Activated naive CD4-positive, alpha-beta T cell treated with anti-CD3 and anti-CD28 coated beads, Interleukin-2, amount 10 ng/mL, durations not matched to agents 7 days and 5 days (primary cell): ENCODE data around the gene POLR2L.

Experiments
- CTCF ChIA-PET: fragments of 350-600 bp; sonication (Branson Sonifier 250); formaldehyde crosslinking; loops from one replicate; lab custom pipeline; 2021; ENCODE audit warnings: antibody characterized with exemption; lab: Charles Lee
- DNase-seq: peaks from one replicate; pipeline ENCODE4 v3.0.0-alpha.2; 2020
- H3K27ac Mint-ChIP-seq: one replicate; pipeline ENCODE4 v1.8.0; 2021; ENCODE audit warnings: mild to moderate bottlenecking, moderate library complexity, mixed read lengths
- H3K27me3 Mint-ChIP-seq: one replicate; pipeline ENCODE4 v1.8.0; 2021; ENCODE audit warnings: mild to moderate bottlenecking, mixed read lengths
- H3K36me3 Mint-ChIP-seq: one replicate; pipeline ENCODE4 v1.8.0; 2021; ENCODE audit warnings: mixed read lengths
- H3K4me1 Mint-ChIP-seq: one replicate; pipeline ENCODE4 v1.8.0; 2021; ENCODE audit warnings: mixed read lengths
- H3K4me3 Mint-ChIP-seq: one replicate; pipeline ENCODE4 v1.8.0; 2021; ENCODE audit warnings: mild to moderate bottlenecking, moderate library complexity, mixed read lengths
- H3K9me3 Mint-ChIP-seq: one replicate; pipeline ENCODE4 v1.8.0; 2021; ENCODE audit warnings: mixed read lengths

POLR2L gene

GRCh38 chr11:875769-876301 lies 33.5 kb upstream of the POLR2L start:
- Mint-ChIP-seq H3K27ac (peak overlapping the region; percentile 69), H3K4me1 (no peaks in the 10 kb centered on the region), H3K36me3 (peaks cover 1% of the 10 kb centered on the region), H3K9me3 (no peaks in the 10 kb centered on the region), H3K4me3 (no peak overlapping the region), H3K27me3 (no peaks in the 10 kb centered on the region)
- no peak for DNase-seq
- CTCF ChIA-PET: no interaction called here

GRCh38 chr11:875203-875602 lies 32.9 kb upstream of the POLR2L start:
- H3K9me3 Mint-ChIP-seq: no peaks in the 10 kb centered on the region
- H3K4me1 Mint-ChIP-seq: no peaks in the 10 kb centered on the region
- no peak overlapping the region for H3K27ac Mint-ChIP-seq
- DNase-seq: no peak
- H3K27me3 Mint-ChIP-seq: no peaks in the 10 kb centered on the region
- no peak overlapping the region for H3K4me3 Mint-ChIP-seq
- CTCF ChIA-PET: no interaction called here
- H3K36me3 Mint-ChIP-seq: peaks cover 1% of the 10 kb centered on the region

- Mint-ChIP-seq H3K4me3 (no peak overlapping the region), H3K36me3 (peaks cover 1% of the 10 kb centered on the region), H3K4me1 (no peaks in the 10 kb centered on the region), H3K9me3 (no peaks in the 10 kb centered on the region), H3K27me3 (no peaks in the 10 kb centered on the region), H3K27ac (no peak overlapping the region)
- CTCF ChIA-PET: no interaction called here
- DNase-seq: no peak
Observed at GRCh38 chr11:873706-874105, 31.4 kb upstream of the POLR2L start.

- Mint-ChIP-seq H3K36me3 (peaks cover 1% of the 10 kb centered on the region), H3K4me3 (no peak overlapping the region), H3K27me3 (no peaks in the 10 kb centered on the region), H3K4me1 (no peaks in the 10 kb centered on the region), H3K27ac (no peak overlapping the region), H3K9me3 (no peaks in the 10 kb centered on the region)
- CTCF ChIA-PET: no interaction called here
- no peak for DNase-seq
Observed at GRCh38 chr11:872799-873198, 30.5 kb upstream of the POLR2L start.

GRCh38 chr11:871472-871871 lies 29.1 kb upstream of the POLR2L start:
- H3K36me3 Mint-ChIP-seq: no peaks in the 10 kb centered on the region
- H3K4me3 Mint-ChIP-seq: no peak overlapping the region
- H3K4me1 Mint-ChIP-seq: no peaks in the 10 kb centered on the region
- H3K9me3 Mint-ChIP-seq: no peaks in the 10 kb centered on the region
- CTCF ChIA-PET: no interaction called here
- H3K27me3 Mint-ChIP-seq: no peaks in the 10 kb centered on the region
- DNase-seq: no peak
- no peak overlapping the region for H3K27ac Mint-ChIP-seq

- Mint-ChIP-seq H3K36me3 (no peaks in the 10 kb centered on the region), H3K4me1 (no peaks in the 10 kb centered on the region), H3K9me3 (no peaks in the 10 kb centered on the region), H3K4me3 (no peak overlapping the region), H3K27me3 (no peaks in the 10 kb centered on the region), H3K27ac (no peak overlapping the region)
- DNase-seq: no peak
- CTCF ChIA-PET: no interaction called here
Observed at GRCh38 chr11:870418-870817, 28.1 kb upstream of the POLR2L start.

GRCh38 chr11:870127-870413 lies 27.7 kb upstream of the POLR2L start:
- H3K4me1 Mint-ChIP-seq: no peaks in the 10 kb centered on the region
- H3K27ac Mint-ChIP-seq: no peak overlapping the region
- H3K27me3 Mint-ChIP-seq: no peaks in the 10 kb centered on the region
- no peak overlapping the region for H3K4me3 Mint-ChIP-seq
- H3K36me3 Mint-ChIP-seq: no peaks in the 10 kb centered on the region
- no peak for DNase-seq
- CTCF ChIA-PET: no interaction called here
- no peaks in the 10 kb centered on the region for H3K9me3 Mint-ChIP-seq

- no peaks in the 10 kb centered on the region for H3K36me3 Mint-ChIP-seq
- no peak overlapping the region for H3K27ac Mint-ChIP-seq
- no peak overlapping the region for H3K4me3 Mint-ChIP-seq
- DNase-seq: no peak
- no peaks in the 10 kb centered on the region for H3K9me3 Mint-ChIP-seq
- CTCF ChIA-PET: no interaction called here
- H3K27me3 Mint-ChIP-seq: no peaks in the 10 kb centered on the region
- no peaks in the 10 kb centered on the region for H3K4me1 Mint-ChIP-seq
Observed at GRCh38 chr11:869399-870126, 27.2 kb upstream of the POLR2L start.

GRCh38 chr11:868802-869201 lies 26.5 kb upstream of the POLR2L start:
- Mint-ChIP-seq H3K4me3 (no peak overlapping the region), H3K27ac (no peak overlapping the region), H3K4me1 (no peaks in the 10 kb centered on the region), H3K36me3 (no peaks in the 10 kb centered on the region), H3K9me3 (no peaks in the 10 kb centered on the region), H3K27me3 (no peaks in the 10 kb centered on the region)
- CTCF ChIA-PET: no interaction called here
- DNase-seq: no peak

- Mint-ChIP-seq H3K4me1 (no peaks in the 10 kb centered on the region), H3K4me3 (no peak overlapping the region), H3K9me3 (no peaks in the 10 kb centered on the region), H3K27ac (no peak overlapping the region), H3K27me3 (no peaks in the 10 kb centered on the region), H3K36me3 (no peaks in the 10 kb centered on the region)
- DNase-seq: no peak
- CTCF ChIA-PET: no interaction called here
Observed at GRCh38 chr11:868394-868793, 26.1 kb upstream of the POLR2L start.

- Mint-ChIP-seq H3K27me3 (no peaks in the 10 kb centered on the region), H3K4me1 (no peaks in the 10 kb centered on the region), H3K27ac (no peak overlapping the region), H3K36me3 (no peaks in the 10 kb centered on the region), H3K9me3 (no peaks in the 10 kb centered on the region), H3K4me3 (no peak overlapping the region)
- DNase-seq: no peak
- CTCF ChIA-PET: no interaction called here
Observed at GRCh38 chr11:867856-868358, 25.6 kb upstream of the POLR2L start.

- H3K9me3 Mint-ChIP-seq: no peaks in the 10 kb centered on the region
- no peaks in the 10 kb centered on the region for H3K27me3 Mint-ChIP-seq
- H3K36me3 Mint-ChIP-seq: no peaks in the 10 kb centered on the region
- DNase-seq: no peak
- CTCF ChIA-PET: no interaction called here
- H3K4me3 Mint-ChIP-seq: no peak overlapping the region
- no peak overlapping the region for H3K27ac Mint-ChIP-seq
- H3K4me1 Mint-ChIP-seq: no peaks in the 10 kb centered on the region
Observed at GRCh38 chr11:866481-866880, 24.2 kb upstream of the POLR2L start.

GRCh38 chr11:865462-866430 lies 23.4 kb upstream of the POLR2L start:
- Mint-ChIP-seq H3K9me3 (no peaks in the 10 kb centered on the region), H3K4me3 (no peak overlapping the region), H3K4me1 (no peaks in the 10 kb centered on the region), H3K36me3 (no peaks in the 10 kb centered on the region), H3K27me3 (no peaks in the 10 kb centered on the region), H3K27ac (no peak overlapping the region)
- no peak for DNase-seq
- CTCF ChIA-PET: no interaction called here

- no peak for DNase-seq
- no peaks in the 10 kb centered on the region for H3K27me3 Mint-ChIP-seq
- H3K27ac Mint-ChIP-seq: no peak overlapping the region
- CTCF ChIA-PET: no interaction called here
- no peaks in the 10 kb centered on the region for H3K9me3 Mint-ChIP-seq
- no peaks in the 10 kb centered on the region for H3K4me1 Mint-ChIP-seq
- H3K4me3 Mint-ChIP-seq: no peak overlapping the region
- no peaks in the 10 kb centered on the region for H3K36me3 Mint-ChIP-seq
Observed at GRCh38 chr11:864898-865297, 22.6 kb upstream of the POLR2L start.
